Posterior cingulate gyrus (tissue), 11 donors: ENCODE data around the gene MYH7.

Source experiments
- DNase-seq, 10 donors: peaks; one replicate each; pipeline versions ENCODE4 v3.0.0 to v3.0.0-alpha.2; 2020 to 2021; ENCODE audit warnings: mixed read lengths in 3 of 10
- intact Hi-C: fragments of 100-400 bp; cut with DNase I; formaldehyde crosslinking; loops from one replicate; pipeline ENCODE4 v1.15.1; 2023

MYH7 gene

DNA sequence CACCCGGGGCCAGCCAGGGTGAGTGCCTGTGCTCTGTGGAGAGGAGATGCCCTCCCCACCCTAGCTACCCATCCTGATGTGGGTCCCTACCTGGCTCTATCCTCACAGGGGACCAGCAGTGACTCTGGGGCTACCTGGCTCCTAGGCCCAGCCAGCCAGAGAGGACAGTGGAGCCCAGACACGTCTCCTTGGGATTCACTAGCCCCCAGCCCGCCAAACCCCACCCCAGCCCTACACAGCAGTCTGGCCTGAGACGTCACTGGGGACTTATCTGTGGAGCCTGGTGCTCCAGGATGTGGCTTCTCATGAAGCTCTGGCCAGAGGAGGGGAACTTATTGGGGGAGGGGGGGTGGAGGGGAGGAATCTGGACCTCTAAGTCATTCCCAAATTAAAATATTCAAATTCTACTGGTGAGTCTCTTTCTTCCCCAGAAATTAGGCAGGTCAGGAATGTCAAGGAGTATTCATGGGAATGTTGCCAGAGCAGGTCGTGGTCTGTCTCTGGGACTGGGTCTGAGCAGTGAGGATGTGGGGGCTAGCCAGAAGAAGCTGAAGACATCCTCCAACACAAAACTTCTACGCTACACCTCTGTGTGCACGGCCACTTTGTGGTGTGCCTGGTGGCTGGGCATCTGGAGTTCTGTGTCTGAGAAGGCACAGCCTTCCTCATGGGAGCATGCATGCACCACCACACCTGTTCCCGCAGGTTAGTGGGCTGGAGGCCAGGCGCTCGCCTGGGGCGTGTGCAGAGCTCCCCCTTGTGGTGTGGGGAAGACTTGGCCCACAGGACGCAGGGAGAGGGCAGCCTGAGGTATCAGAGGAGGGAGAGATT lies 55.9 kb downstream of the MYH7 start:
- intact Hi-C loops, result loop anchor here (1.0 to 5.0 kb wide), 3 partner anchors 19 to 88 kb away; partner anchors contain the start of gene NGDN
- peak in 4 of 10 donors; percentile 43 to 91 (median 64) for DNase-seq

GRCh38 chr14:23378612-23379220 lies 56.7 kb downstream of the MYH7 start:
- intact Hi-C loops, result loop anchor here (2.0 kb wide), 1 partner anchor 18 kb away; no protein-coding TSS in a partner anchor

DNA sequence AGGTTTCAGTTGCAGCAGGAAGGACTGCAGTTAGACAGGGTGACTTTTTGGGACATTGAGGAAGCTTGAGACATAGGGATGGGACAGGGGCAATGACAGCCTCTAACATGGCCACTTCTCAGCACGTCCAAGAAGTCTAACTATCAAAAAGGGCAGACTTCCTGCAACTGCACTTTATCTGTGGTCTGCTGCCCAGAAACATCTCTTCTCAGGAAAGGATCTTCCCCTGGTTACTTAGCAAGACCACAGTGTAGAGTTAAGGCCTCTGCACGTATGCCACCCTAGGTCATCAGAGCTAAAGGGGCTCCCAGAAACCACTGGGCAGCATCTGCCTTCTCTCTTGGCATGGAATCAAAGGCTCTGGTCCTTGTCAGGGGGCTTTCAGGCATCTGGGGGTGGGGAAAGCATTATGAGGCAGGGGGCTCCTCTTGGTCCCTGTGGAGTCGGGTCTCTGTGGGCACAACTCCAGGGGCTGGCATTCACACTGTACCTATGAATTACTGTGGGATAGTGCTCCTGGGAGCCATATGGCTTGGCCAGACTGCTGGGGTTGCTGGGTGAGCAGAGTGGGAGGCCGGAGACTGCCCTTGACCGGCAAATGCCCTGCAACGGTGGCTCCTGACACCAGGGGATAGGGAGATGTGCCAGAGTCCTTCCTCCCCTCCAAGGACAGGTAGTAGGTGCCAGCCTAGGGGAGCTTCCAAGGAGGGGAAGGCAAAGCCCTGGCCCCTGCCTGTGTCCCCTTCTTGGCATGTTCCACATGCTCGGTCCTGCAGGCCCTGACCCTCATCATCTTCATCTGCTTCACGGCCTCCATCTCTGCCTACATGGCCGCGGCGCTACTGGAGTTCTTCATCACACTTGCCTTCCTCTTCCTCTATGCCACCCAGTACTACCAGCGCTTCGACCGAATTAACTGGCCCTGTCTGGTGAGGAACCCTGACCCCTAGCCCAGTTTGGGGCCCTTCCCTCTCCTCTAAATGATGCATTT lies 57.6 kb downstream of the MYH7 start:
- DNase-seq, result peak in 1 of 10 donors; percentile 76
- intact Hi-C loops, result loop anchor here (2.0 kb wide), 2 partner anchors 17 to 57 kb away; partner anchors contain the start of gene PABPN1

More at GRCh38 chr14:23378612-23379220, 56.7 kb downstream of the MYH7 start:
- DNase-seq, result peak in 1 of 10 donors; percentile 82

GRCh38 chr14:23377198-23377550 lies 58.3 kb downstream of the MYH7 start:
- DNase-seq, result no peak
- intact Hi-C loops, result loop anchor here (2.0 kb wide), 1 partner anchor 56 kb away; the partner anchor contains the start of gene PABPN1

DNA sequence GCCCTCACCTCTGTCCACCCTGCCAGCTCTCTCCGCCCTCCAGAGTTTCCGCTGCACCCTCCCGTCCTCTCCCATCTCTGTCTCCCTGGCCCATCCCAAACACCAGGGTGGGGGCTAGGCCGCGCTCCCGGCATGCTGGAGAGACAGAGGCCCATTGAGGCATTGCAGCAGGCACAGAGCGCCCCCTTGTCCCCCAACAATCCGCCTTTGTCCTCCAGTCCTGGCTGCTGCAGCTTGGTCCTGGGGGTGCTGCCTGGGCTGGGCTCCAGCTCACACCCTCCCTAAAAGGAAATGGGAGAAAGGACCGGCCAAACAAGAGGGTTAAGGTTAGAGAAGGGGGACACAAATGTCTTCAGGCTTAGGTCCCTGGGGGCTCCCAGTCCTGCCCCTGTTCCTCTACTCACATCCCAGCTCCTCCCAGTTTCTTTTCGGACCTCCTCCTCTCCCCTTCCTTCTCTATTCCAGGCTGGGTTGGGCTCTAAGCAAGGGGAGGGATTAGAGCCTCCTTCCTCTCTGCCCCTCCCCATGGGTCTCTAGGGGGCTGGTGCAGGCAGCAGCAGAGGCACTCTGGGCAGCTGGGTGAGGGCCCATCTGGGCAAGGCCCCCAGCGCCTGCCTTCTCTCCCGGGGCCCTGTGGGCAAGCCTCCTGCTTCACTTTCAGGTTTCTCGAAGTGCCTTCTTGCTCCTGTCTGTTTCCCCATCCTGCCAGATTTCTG lies 58.8 kb downstream of the MYH7 start, which contains the start of gene CMTM5:
Gene CMTM5 (plus strand): TSS at position 565 of the 716 bp plus-strand sequence. CDS start 206 bp downstream, outside the sequence.
- intact Hi-C loops, result loop anchor here (1.0 to 2.0 kb wide), 2 partner anchors 10 to 56 kb away; partner anchors contain the start of gene PABPN1

GRCh38 chr14:23375527-23376251 lies 59.8 kb downstream of the MYH7 start:
- intact Hi-C loops, result loop anchor here (1.0 to 2.0 kb wide), 2 partner anchors 9 to 55 kb away; partner anchors contain the start of gene PABPN1
- DNase-seq, result peak in 2 of 10 donors; percentile 47 to 80

More for the DNA sequence above, 58.8 kb downstream of the MYH7 start, which contains the start of gene CMTM5:
- DNase-seq, result peak; percentile 87 to 99 (median 94)

GRCh38 chr14:23373041-23373440 lies 62.4 kb downstream of the MYH7 start:
- DNase-seq, result peak in 2 of 10 donors; percentile 13 to 78
- intact Hi-C loops, result no loop called here

DNA sequence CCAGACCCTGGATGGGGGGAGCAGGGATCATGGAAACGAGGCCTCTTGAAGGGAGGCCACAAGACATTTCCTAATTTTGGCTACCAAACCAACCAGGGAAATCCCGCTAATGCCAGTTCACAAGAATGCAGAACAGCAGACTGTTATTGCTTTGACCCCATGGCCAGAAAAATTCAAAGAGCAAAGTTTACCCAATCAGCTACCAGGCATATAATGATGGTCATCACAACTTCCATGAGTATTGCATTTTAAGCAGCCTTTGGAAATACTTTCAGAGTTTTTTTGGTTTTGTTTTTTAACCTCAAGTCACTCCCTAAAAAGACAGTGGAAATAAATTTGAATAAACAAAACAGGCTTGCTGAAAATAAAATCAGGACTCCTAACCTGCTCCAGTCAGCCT lies 63.0 kb downstream of the MYH7 start, which contains the start of gene IL25:
Gene IL25 (plus strand): TSS at position 301 of the 400 bp plus-strand sequence.
- intact Hi-C loops, result no loop called here

GRCh38 chr14:23371865-23372264 lies 63.6 kb downstream of the MYH7 start:
- DNase-seq, result peak in 1 of 10 donors; percentile 44
- intact Hi-C loops, result no loop called here

More for the DNA sequence above, 63.0 kb downstream of the MYH7 start, which contains the start of gene IL25:
- no peak for DNase-seq

GRCh38 chr14:23370221-23370620 lies 65.2 kb downstream of the MYH7 start:
- intact Hi-C loops, result no loop called here

DNA sequence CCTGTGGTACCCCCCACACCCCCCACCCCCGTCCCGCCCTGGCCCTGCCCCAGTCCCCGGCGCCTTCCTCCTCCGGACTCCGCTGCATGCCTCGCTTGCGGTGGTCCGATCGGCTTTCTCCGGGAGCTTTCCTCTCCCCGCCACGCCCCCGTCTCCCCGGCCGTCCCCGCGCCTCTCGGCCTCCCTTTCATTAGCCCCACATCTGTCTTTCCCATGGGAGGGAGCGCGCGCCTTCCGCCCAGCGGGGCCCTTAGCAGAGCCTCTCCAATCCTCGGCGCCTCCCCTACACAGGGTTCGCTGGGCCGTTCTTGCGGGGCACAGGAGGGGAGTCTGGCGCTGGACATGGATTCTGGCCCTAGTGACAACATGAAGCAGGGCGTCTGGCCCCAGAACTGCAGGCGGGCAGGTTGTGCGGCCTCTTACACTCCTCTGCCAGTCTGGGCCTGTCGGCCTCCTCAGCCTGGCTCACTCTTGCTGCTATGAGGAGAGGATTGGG lies 69.0 kb downstream of the MYH7 start:
- DNase-seq, result peak; percentile 53 to 95 (median 70)
- intact Hi-C loops, result loop anchor here (1.0 kb wide), 1 partner anchor 10 kb away; no protein-coding TSS in a partner anchor

More at GRCh38 chr14:23370221-23370620, 65.2 kb downstream of the MYH7 start:
- peak in 2 of 10 donors; percentile 10 to 11 for DNase-seq

GRCh38 chr14:23365732-23366425 lies 69.6 kb downstream of the MYH7 start:
- DNase-seq, result peak in 5 of 10 donors; percentile 33 to 89 (median 54)
- intact Hi-C loops, result loop anchor here (1.0 kb wide), 1 partner anchor 10 kb away; no protein-coding TSS in a partner anchor

GRCh38 chr14:23365036-23365731 lies 70.3 kb downstream of the MYH7 start, which contains the start of gene EFS:
EFS (minus strand) TSS chr14:23365172; CDS start chr14:23365025, 147 bp downstream.
- intact Hi-C loops, result no loop called here
- DNase-seq, result peak in 4 of 10 donors; percentile 76 to 91 (median 78)

GRCh38 chr14:23364164-23365035 lies 71.1 kb downstream of the MYH7 start:
- DNase-seq, result peak in 9 of 10 donors; percentile 38 to 95 (median 74)
- intact Hi-C loops, result loop anchor here (5.0 kb wide), 1 partner anchor 37 kb away; no protein-coding TSS in a partner anchor
